ENCODE measurements around the gene SUGCT.

The SUGCT gene

GRCh38 chr7:40780460-40780859 is 645.7 kb downstream of the SUGCT start (continued):
- no peak for TF ChIP-seq AEBP2 (tag by site-specific recombination; IDR thresholded peaks at IDR 0.05; ENCODE audit: borderline replicate concordance)
- no peak for TF ChIP-seq ZNF280D (tag by site-specific recombination; IDR thresholded peaks at IDR 0.05)
- no peak for TF ChIP-seq KLF10 (tag by site-specific recombination; IDR thresholded peaks at IDR 0.05)
- no peak for TF ChIP-seq ZNF239 (tag by site-specific recombination; IDR thresholded peaks at IDR 0.05)
- no peak for TF ChIP-seq ZNF560 (tag by site-specific recombination; IDR thresholded peaks at IDR 0.05; ENCODE audit: borderline replicate concordance)
- TF ChIP-seq ZNF16 (tag by site-specific recombination; IDR thresholded peaks at IDR 0.05; ENCODE audit: low read depth) = no peak
- no peak for TF ChIP-seq ZNF544 (tag by site-specific recombination; IDR thresholded peaks at IDR 0.05)
- no peak for TF ChIP-seq ZNF843 (tag by site-specific recombination; IDR thresholded peaks at IDR 0.05)
- TF ChIP-seq ZNF707 (tag by site-specific recombination; IDR thresholded peaks at IDR 0.05) = no peak
- TF ChIP-seq ZNF473 (tag by site-specific recombination; IDR thresholded peaks at IDR 0.05) = no peak
- TF ChIP-seq ZSCAN4 (tag by site-specific recombination; IDR thresholded peaks at IDR 0.05) = no peak
- no peak for TF ChIP-seq ZNF837 (tag by site-specific recombination; IDR thresholded peaks at IDR 0.05)
- TF ChIP-seq ZNF214 (tag by site-specific recombination; IDR thresholded peaks at IDR 0.05; ENCODE audit: borderline replicate concordance) = no peak

GRCh38 chr7:40782836-40783235 is 648.0 kb downstream of the SUGCT start:
- TF ChIP-seq ZNF157 (tag by site-specific recombination; IDR thresholded peaks at IDR 0.05) = no peak
- no peak for TF ChIP-seq ZNF501 (tag by site-specific recombination; IDR thresholded peaks at IDR 0.05)
- TF ChIP-seq PBX3 (CRISPR knock-in tag; IDR thresholded peaks at IDR 0.05) = no peak
- Histone ChIP-seq H3K27ac (ENCODE audit: extremely low read depth, low read depth, low read length) (no peak overlapping the region), H3K9me3 (ENCODE audit: control insufficient read depth, insufficient read depth, low read depth, low read length) (no peaks in the 10 kb centered on the region), H3K4me3 (ENCODE audit: low read depth, low read length) (no peak overlapping the region), H3K36me3 (ENCODE audit: control insufficient read depth in 2 of 2, insufficient read depth in 1 of 2, low read length in 2 of 2) (no peaks in the 10 kb centered on the region), H3K4me1 (ENCODE audit: control insufficient read depth, insufficient read depth, low read length) (no peaks in the 10 kb centered on the region)
- ChIA-PET POLR2A (no interaction called here), CTCF (interaction anchor here (0.5 kb wide), 1 partner anchor 762 kb away, joined by 3 read pairs; no protein-coding TSS in a partner anchor)

GRCh38 chr7:40784176-40784575 is 649.4 kb downstream of the SUGCT start:
- Histone ChIP-seq H3K36me3 (ENCODE audit: control insufficient read depth in 2 of 2, insufficient read depth in 1 of 2, low read length in 2 of 2) (no peaks in the 10 kb centered on the region), H3K4me1 (ENCODE audit: control insufficient read depth, insufficient read depth, low read length) (no peaks in the 10 kb centered on the region), H3K27ac (ENCODE audit: extremely low read depth, low read depth, low read length) (no peak overlapping the region), H3K9me3 (ENCODE audit: control insufficient read depth, insufficient read depth, low read depth, low read length) (no peaks in the 10 kb centered on the region), H3K4me3 (ENCODE audit: low read depth, low read length) (no peak overlapping the region)
- ChIA-PET CTCF (interaction anchor here (0.5 kb wide), 1 partner anchor 124 kb away, joined by 3 read pairs; no protein-coding TSS in a partner anchor), POLR2A (no interaction called here)
- no peak for TF ChIP-seq HOXA7 (CRISPR knock-in tag; IDR thresholded peaks at IDR 0.05; ENCODE audit: borderline replicate concordance)
- no peak for TF ChIP-seq ZNF791 (tag by site-specific recombination; IDR thresholded peaks at IDR 0.05)
- no peak for TF ChIP-seq ZNF239 (tag by site-specific recombination; IDR thresholded peaks at IDR 0.05)
- no peak for TF ChIP-seq ZNF292 (tag by site-specific recombination; IDR thresholded peaks at IDR 0.05; ENCODE audit: borderline replicate concordance, low read depth)
- TF ChIP-seq ZNF768 (tag by site-specific recombination; IDR thresholded peaks at IDR 0.05) = no peak
- no peak for TF ChIP-seq ZNF148 (tag by site-specific recombination; IDR thresholded peaks at IDR 0.05; ENCODE audit: borderline replicate concordance)
- no peak for TF ChIP-seq ZNF776 (tag by site-specific recombination; IDR thresholded peaks at IDR 0.05; ENCODE audit: borderline replicate concordance)
- no peak for TF ChIP-seq ZFP3 (tag by site-specific recombination; IDR thresholded peaks at IDR 0.05; ENCODE audit: low read depth)
- no peak for TF ChIP-seq ZBTB21 (tag by site-specific recombination; IDR thresholded peaks at IDR 0.05)
- TF ChIP-seq WT1 (tag by site-specific recombination; IDR thresholded peaks at IDR 0.05) = no peak
- no peak for TF ChIP-seq OVOL3 (tag by site-specific recombination; IDR thresholded peaks at IDR 0.05)

All from HEK293 (cell line).